GOT3 (cell line): ENCODE data around the gene COL13A1.

Experiments used
- DNase-seq: peaks from one replicate; lab custom pipeline; 2025; ENCODE audit warnings: mixed read lengths; lab: John Stamatoyannopoulos, UW

Gene COL13A1

GRCh38 chr10:69845574-69846292 lies 44.0 kb downstream of the COL13A1 start:
- no peak for DNase-seq

GRCh38 chr10:69846293-69846921 lies 44.7 kb downstream of the COL13A1 start:
- no peak for DNase-seq

- no peak for DNase-seq
Measured at GRCh38 chr10:69847458-69847857, 45.8 kb downstream of the COL13A1 start.

GRCh38 chr10:69847883-69848282 lies 46.2 kb downstream of the COL13A1 start:
- no peak for DNase-seq

- DNase-seq: no peak
Measured at GRCh38 chr10:69848454-69848853, 46.7 kb downstream of the COL13A1 start.

GRCh38 chr10:69849825-69850224 lies 48.1 kb downstream of the COL13A1 start:
- no peak for DNase-seq

- DNase-seq: no peak
Measured at GRCh38 chr10:69850440-69850839, 48.7 kb downstream of the COL13A1 start.

- no peak for DNase-seq
Measured at GRCh38 chr10:69851306-69851705, 49.6 kb downstream of the COL13A1 start.

GRCh38 chr10:69853064-69853463 lies 51.4 kb downstream of the COL13A1 start:
- no peak for DNase-seq

GRCh38 chr10:69854511-69855345 lies 53.0 kb downstream of the COL13A1 start:
- DNase-seq: no peak

- DNase-seq: no peak
Measured at GRCh38 chr10:69855346-69856111, 53.8 kb downstream of the COL13A1 start.

- DNase-seq: no peak
Measured at GRCh38 chr10:69856601-69857166, 55.0 kb downstream of the COL13A1 start.

GRCh38 chr10:69858201-69858600 lies 56.5 kb downstream of the COL13A1 start:
- no peak for DNase-seq

- DNase-seq: no peak
Measured at GRCh38 chr10:69860271-69860670, 58.6 kb downstream of the COL13A1 start.

- DNase-seq: peak; percentile 23
Measured at GRCh38 chr10:69861251-69862240, 59.8 kb downstream of the COL13A1 start.

- no peak for DNase-seq
Measured at GRCh38 chr10:69862882-69863530, 61.3 kb downstream of the COL13A1 start.

GRCh38 chr10:69863580-69863979 lies 61.9 kb downstream of the COL13A1 start:
- DNase-seq: no peak

- DNase-seq: no peak
Measured at GRCh38 chr10:69864321-69864720, 62.6 kb downstream of the COL13A1 start.

GRCh38 chr10:69865450-69865849 lies 63.7 kb downstream of the COL13A1 start:
- DNase-seq: no peak

GRCh38 chr10:69866246-69866687 lies 64.6 kb downstream of the COL13A1 start:
- DNase-seq: no peak
